HCT116 (cell line): ENCODE results near the gene KSR2. TPM values are rescaled to one million over a fixed set of nuclear protein-coding genes. Genes with fewer than 3 reads are reported as not detected.

Source experiments
- ATAC-seq: fragments of 200-7000 bp; cut with Tn5 transposase; 2 replicates; pipeline ENCODE4 v1.9.1; 2020; ENCODE audit warnings: mild to moderate bottlenecking, moderate library complexity
- BruUV-seq: library from RNA; stranded (reverse); fragments of 400-500 nt; replicated peaks from 2 replicates; lab custom pipeline; 2021; lab: Mats Ljungman, UMichigan
- CTCF ChIA-PET: fragments of 300-600 bp; sonication (Branson Sonifier 250); formaldehyde crosslinking; loops from one replicate; lab custom pipeline; 2021; ENCODE audit warnings: antibody characterized with exemption; lab: Charles Lee
- POLR2A ChIA-PET: fragments of 300-600, 350-600 bp; sonication (Branson Sonifier 250); formaldehyde crosslinking; loops from one replicate; lab custom pipeline; 2021; ENCODE audit warnings: antibody characterized with exemption; lab: Charles Lee
- RAD21 ChIA-PET, 2 experiments: fragments of 300-600 bp; sonication (Branson Sonifier 250); formaldehyde crosslinking; loops; one replicate each; lab custom pipeline; 2023; ENCODE audit warnings: low total read pairs in 2 of 2; ENCODE audit not compliant: uncharacterized antibody in 2 of 2, unreplicated experiment in 2 of 2, low non-redundant PET in 1 of 2; lab: Charles Lee
- DNase-seq: peaks from one replicate; pipeline ENCODE4 v3.0.0-alpha.2; 2010; ENCODE audit warnings: low read depth, low spot score
- H2AFZ ChIP-seq: fragments of 200-600 bp; shearing (Covaris generic), sonication (generic); 2 replicates; pipeline ENCODE4 v1.6.1; 2017; ENCODE audit warnings: low read depth, mixed run types, mixed read lengths, antibody characterized with exemption, low read length; ENCODE audit not compliant: poor library complexity, severe bottlenecking
- H3K27ac ChIP-seq: 2 replicates; pipeline ENCODE4 v1.5.1; 2012; ENCODE audit warnings: low read depth, low read length
- H3K27me3 ChIP-seq: fragments of 200-600 bp; sonication (generic); 2 replicates; pipeline ENCODE4 v1.6.1; 2016; ENCODE audit warnings: mixed run types, low read length, mixed read lengths; ENCODE audit not compliant: insufficient read depth
- H3K36me3 ChIP-seq, 2 experiments: fragments of 200-500 bp in 1 of 2; fragments of 200-600 bp in 1 of 2; sonication (Bioruptor generic) in 1 of 2; sonication (generic) in 1 of 2; 2 replicates each; pipeline versions ENCODE4 v1.5.1 to v1.6.1; 2014 to 2016; ENCODE audit warnings: low read length in 2 of 2, inconsistent platforms in 1 of 2, mixed read lengths in 1 of 2, mixed run types in 1 of 2; ENCODE audit not compliant: insufficient read depth in 2 of 2, control insufficient read depth in 1 of 2
- H3K4me1 ChIP-seq, 2 experiments: fragments of 200-600 bp in 1 of 2; sonication (generic) in 1 of 2; 2 replicates each; pipeline versions ENCODE4 v1.5.1 to v1.6.1; 2012 to 2017; ENCODE audit warnings: low read length in 2 of 2, inconsistent platforms in 1 of 2, mild to moderate bottlenecking in 1 of 2, mixed read lengths in 1 of 2, mixed run types in 1 of 2, moderate library complexity in 1 of 2; ENCODE audit not compliant: insufficient read depth in 2 of 2, control insufficient read depth in 1 of 2
- H3K4me2 ChIP-seq: fragments of 200-600 bp; sonication (generic); 2 replicates; pipeline ENCODE4 v1.6.1; 2017; ENCODE audit warnings: mixed run types, low read length, mixed read lengths
- H3K4me3 ChIP-seq, 2 experiments: fragments of 200-600 bp in 1 of 2; sonication (generic) in 1 of 2; replicated peaks in 1 of 2; 2 replicates each; pipeline ENCODE4 v1.5.1; 2011 to 2016; ENCODE audit warnings: low read length in 2 of 2, control low read depth in 1 of 2, low read depth in 1 of 2, mild to moderate bottlenecking in 1 of 2, mixed read lengths in 1 of 2, mixed run types in 1 of 2
- H3K79me2 ChIP-seq: fragments of 200-600 bp; sonication (generic); 2 replicates; pipeline ENCODE4 v1.6.1; 2017; ENCODE audit warnings: mild to moderate bottlenecking, mixed run types, low read length, moderate library complexity, mixed read lengths; ENCODE audit not compliant: insufficient read depth
- H3K9ac ChIP-seq: fragments of 200-600 bp; sonication (generic); 2 replicates; pipeline ENCODE4 v1.6.1; 2016; ENCODE audit warnings: low read length, mixed read lengths
- H3K9me2 ChIP-seq: fragments of 200-600 bp; sonication (generic), shearing (Covaris generic); 2 replicates; pipeline ENCODE4 v1.6.1; 2017; ENCODE audit warnings: mixed run types, mild to moderate bottlenecking, moderate library complexity; ENCODE audit not compliant: insufficient read depth
- H3K9me3 ChIP-seq, 2 experiments: fragments of 200-500 bp in 1 of 2; fragments of 200-600 bp in 1 of 2; sonication (Bioruptor generic) in 1 of 2; sonication (generic) in 1 of 2; 2 replicates each; pipeline ENCODE4 v1.6.1; 2014 to 2017; ENCODE audit warnings: low read length in 2 of 2, mixed read lengths in 2 of 2, inconsistent platforms in 1 of 2, low read depth in 1 of 2, mild to moderate bottlenecking in 1 of 2, mixed run types in 1 of 2, moderate library complexity in 1 of 2; ENCODE audit not compliant: control insufficient read depth in 1 of 2, insufficient read depth in 1 of 2
- H4K20me1 ChIP-seq: fragments of 200-600 bp; sonication (generic), shearing (Covaris generic); 2 replicates; pipeline ENCODE4 v1.6.1; 2017; ENCODE audit warnings: mixed run types, mild to moderate bottlenecking, moderate library complexity; ENCODE audit not compliant: insufficient read depth
- ATF3 ChIP-seq: IDR thresholded peaks from 2 replicates; pipeline ENCODE4 v1.6.1; 2012
- CTCF ChIP-seq, 3 experiments: fragments of 200-600 bp in 1 of 3; sonication (generic) in 1 of 3; IDR thresholded peaks in 2 of 3; conservative IDR thresholded peaks in 1 of 3; 2 replicates each; pipeline ENCODE4 v1.5.1; 2012 to 2017; ENCODE audit warnings: low read depth in 2 of 3, low read length in 2 of 3, antibody characterized with exemption in 1 of 3, borderline replicate concordance in 1 of 3, control low read depth in 1 of 3, mild to moderate bottlenecking in 1 of 3, mixed read lengths in 1 of 3, mixed run types in 1 of 3, moderate library complexity in 1 of 3; ENCODE audit not compliant: insufficient read depth in 1 of 3
- POLR2A ChIP-seq: IDR thresholded peaks from 2 replicates; pipeline ENCODE4 v1.7.0; 2011; ENCODE audit warnings: borderline replicate concordance; ENCODE audit not compliant: insufficient read depth, insufficient read length; ENCODE audit errors: extremely low read depth
- POLR2AphosphoS5 ChIP-seq: IDR thresholded peaks from 2 replicates; pipeline ENCODE4 v1.6.1; 2011; ENCODE audit warnings: mild to moderate bottlenecking, low read depth, low read length, moderate library complexity
- RAD21 ChIP-seq: IDR thresholded peaks from 2 replicates; pipeline ENCODE4 v1.6.1; 2012; ENCODE audit warnings: low read depth, mild to moderate bottlenecking
- SRF ChIP-seq: IDR thresholded peaks from 2 replicates; pipeline ENCODE4 v1.6.1; 2012; ENCODE audit warnings: low read depth
- YY1 ChIP-seq: IDR thresholded peaks from 2 replicates; pipeline ENCODE4 v1.6.1; 2011; ENCODE audit warnings: low read length, low read depth, moderate library complexity, mild to moderate bottlenecking; ENCODE audit not compliant: insufficient replicate concordance; ENCODE audit errors: extremely low read depth
- ZNF274 ChIP-seq: fragments of 200-500 bp; sonication (Bioruptor generic); IDR thresholded peaks from 2 replicates; pipeline ENCODE4 v1.6.1; 2014; ENCODE audit warnings: mild to moderate bottlenecking, low read depth, low read length, inconsistent platforms
- intact Hi-C: fragments of 100-400 bp; cut with micrococcal nuclease; formaldehyde crosslinking; loops from 2 replicates; pipeline ENCODE4 v1.10.0; 2022
- total RNA-seq: library from RNA; stranded (reverse); gene quantifications from one replicate; pipeline ENCODE4 v1.2.1, GENCODE V29; 2021; ENCODE audit not compliant: unreplicated experiment
- TF ChIP-seq, protein P1 (sequence below): IDR thresholded peaks from 2 replicates; pipeline ENCODE4 v1.6.1; 2012; ENCODE audit warnings: low read depth

Gene KSR2
- total RNA-seq, 1 experiment from 2014 or later = 10.1 TPM

GRCh38 chr12:117850048-117850447, 118.7 kb downstream of the KSR2 start:
- no peaks in the 10 kb centered on the region for H3K27me3 ChIP-seq
- H3K9ac ChIP-seq = no peak overlapping the region
- POLR2A ChIA-PET = no interaction called here
- BruUV-seq = no TSS peak
- intact Hi-C loops = loop anchor here (1.0 to 5.0 kb wide), 3 partner anchors 483 to 638 kb away; no protein-coding TSS in a partner anchor
- ATAC-seq (peak; percentile 76), DNase-seq (peak; percentile 44)
- no peak overlapping the region for H2AFZ ChIP-seq
- peak; percentile 65 for TF ChIP-seq RAD21
- no peak for TF ChIP-seq POLR2AphosphoS5
- peak; percentile 66 to 92 (median 85); a peak in 5 of 6 replicates for TF ChIP-seq CTCF (IDR thresholded peaks at IDR 0.05 in 2 of 3, conservative IDR thresholded peaks at IDR 0.05 in 1 of 3; ENCODE audit: borderline replicate concordance in 1 of 3, insufficient read depth in 1 of 3, low read depth in 2 of 3, low read length in 2 of 3)
- RAD21 ChIA-PET = interaction anchor here (0.5 to 1.9 kb wide), 4 partner anchors 483 to 637 kb away, joined by 3 to 4 read pairs (median 3); no protein-coding TSS in a partner anchor
- H3K79me2 ChIP-seq = no peaks in the 10 kb centered on the region
- H3K4me3 ChIP-seq = no peak overlapping the region
- H3K4me2 ChIP-seq = peak overlapping the region; percentile 21; the same call in 1 of the 2 replicates
- no peak overlapping the region for H3K27ac ChIP-seq
- H3K9me2 ChIP-seq = no peaks in the 10 kb centered on the region
- no peaks in the 10 kb centered on the region for H3K9me3 ChIP-seq
- CTCF ChIA-PET = interaction anchor here (0.6 to 2.7 kb wide), 19 partner anchors 9 to 647 kb away, joined by 3 to 31 read pairs (median 5); no protein-coding TSS in a partner anchor
- H3K4me1 ChIP-seq = peaks cover 0 to 20% of the 10 kb centered on the region in 2 experiments; a peak in 3 of 4 replicates
- no peaks in the 10 kb centered on the region for H3K36me3 ChIP-seq
- no peaks in the 10 kb centered on the region; the same call in 1 of the 2 replicates for H4K20me1 ChIP-seq

DNA sequence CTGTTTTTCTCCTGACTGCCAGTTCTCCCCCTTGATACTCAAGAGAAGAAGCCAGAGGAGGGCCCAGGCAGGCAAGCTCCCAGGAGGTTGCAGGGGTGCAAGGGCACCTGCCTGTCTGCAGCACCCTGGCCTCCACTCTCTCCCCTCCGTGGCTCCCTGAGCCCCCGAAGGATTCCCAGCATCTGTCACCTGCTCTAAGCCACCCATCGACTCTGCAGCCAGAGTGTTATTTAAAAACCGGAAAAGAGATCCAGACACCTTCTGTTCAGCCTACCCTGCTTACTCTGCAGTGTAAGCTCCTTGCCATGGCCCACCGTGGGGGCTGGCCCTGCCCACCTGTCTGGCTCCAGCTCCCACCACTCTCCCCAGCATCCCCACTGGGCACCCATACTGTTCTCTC, 121.4 kb downstream of the KSR2 start:
- Histone ChIP-seq H3K4me1 (peaks cover 0 to 3% of the 10 kb centered on the region in 2 experiments; a peak in 1 of 4 replicates), H3K36me3 (no peaks in the 10 kb centered on the region), H3K27ac (no peak overlapping the region), H3K27me3 (no peaks in the 10 kb centered on the region), H2AFZ (no peak overlapping the region), H4K20me1 (no peaks in the 10 kb centered on the region; the same call in 1 of the 2 replicates), H3K79me2 (no peaks in the 10 kb centered on the region), H3K9ac (no peak overlapping the region), H3K9me2 (no peaks in the 10 kb centered on the region), H3K9me3 (no peaks in the 10 kb centered on the region), H3K4me3 (no peak overlapping the region), H3K4me2 (no peak overlapping the region)
- DNase-seq (no peak), ATAC-seq (no peak)
- POLR2A ChIA-PET = no interaction called here
- RAD21 ChIA-PET = no interaction called here
- no TSS peak for BruUV-seq
- CTCF ChIA-PET = no interaction called here
- intact Hi-C loops = no loop called here
- TF ChIP-seq POLR2AphosphoS5 (no peak), YY1 (no peak), POLR2A (no peak), ATF3 (no peak), ZNF274 (no peak), CTCF (IDR thresholded peaks at IDR 0.05 in 2 of 3, conservative IDR thresholded peaks at IDR 0.05 in 1 of 3; ENCODE audit: borderline replicate concordance in 1 of 3, insufficient read depth in 1 of 3, low read depth in 2 of 3, low read length in 2 of 3) (no peak), RAD21 (no peak), SRF (no peak)
- TF ChIP-seq, protein P1, sequence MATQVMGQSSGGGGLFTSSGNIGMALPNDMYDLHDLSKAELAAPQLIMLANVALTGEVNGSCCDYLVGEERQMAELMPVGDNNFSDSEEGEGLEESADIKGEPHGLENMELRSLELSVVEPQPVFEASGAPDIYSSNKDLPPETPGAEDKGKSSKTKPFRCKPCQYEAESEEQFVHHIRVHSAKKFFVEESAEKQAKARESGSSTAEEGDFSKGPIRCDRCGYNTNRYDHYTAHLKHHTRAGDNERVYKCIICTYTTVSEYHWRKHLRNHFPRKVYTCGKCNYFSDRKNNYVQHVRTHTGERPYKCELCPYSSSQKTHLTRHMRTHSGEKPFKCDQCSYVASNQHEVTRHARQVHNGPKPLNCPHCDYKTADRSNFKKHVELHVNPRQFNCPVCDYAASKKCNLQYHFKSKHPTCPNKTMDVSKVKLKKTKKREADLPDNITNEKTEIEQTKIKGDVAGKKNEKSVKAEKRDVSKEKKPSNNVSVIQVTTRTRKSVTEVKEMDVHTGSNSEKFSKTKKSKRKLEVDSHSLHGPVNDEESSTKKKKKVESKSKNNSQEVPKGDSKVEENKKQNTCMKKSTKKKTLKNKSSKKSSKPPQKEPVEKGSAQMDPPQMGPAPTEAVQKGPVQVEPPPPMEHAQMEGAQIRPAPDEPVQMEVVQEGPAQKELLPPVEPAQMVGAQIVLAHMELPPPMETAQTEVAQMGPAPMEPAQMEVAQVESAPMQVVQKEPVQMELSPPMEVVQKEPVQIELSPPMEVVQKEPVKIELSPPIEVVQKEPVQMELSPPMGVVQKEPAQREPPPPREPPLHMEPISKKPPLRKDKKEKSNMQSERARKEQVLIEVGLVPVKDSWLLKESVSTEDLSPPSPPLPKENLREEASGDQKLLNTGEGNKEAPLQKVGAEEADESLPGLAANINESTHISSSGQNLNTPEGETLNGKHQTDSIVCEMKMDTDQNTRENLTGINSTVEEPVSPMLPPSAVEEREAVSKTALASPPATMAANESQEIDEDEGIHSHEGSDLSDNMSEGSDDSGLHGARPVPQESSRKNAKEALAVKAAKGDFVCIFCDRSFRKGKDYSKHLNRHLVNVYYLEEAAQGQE = no peak
